MM.1S (cell line): ENCODE measurements around the gene PKN1.

ENCODE experiments used
- DNase-seq: peaks from one replicate; pipeline ENCODE4 v3.0.0-alpha.2; 2015
- H2AFZ ChIP-seq: fragments of 300-600 bp; sonication (generic); 2 replicates; pipeline ENCODE4 v1.6.0; 2016; ENCODE audit warnings: antibody characterized with exemption, low read length
- H3F3A ChIP-seq: fragments of 300-600 bp; sonication (generic); 2 replicates; pipeline ENCODE4 v1.6.1; 2016; ENCODE audit warnings: mild to moderate bottlenecking, antibody characterized with exemption, low read length, moderate library complexity, mixed read lengths; ENCODE audit not compliant: insufficient read depth
- H3K27ac ChIP-seq: fragments of 300-600 bp; sonication (generic); 2 replicates; pipeline ENCODE4 v1.5.1; 2016; ENCODE audit warnings: mild to moderate bottlenecking, low read length
- H3K27me3 ChIP-seq: fragments of 300-600 bp; sonication (generic); replicated peaks from 2 replicates; pipeline ENCODE4 v1.6.0; 2016; ENCODE audit warnings: low read length; ENCODE audit not compliant: insufficient read depth
- H3K36me3 ChIP-seq: fragments of 300-600 bp; sonication (generic); replicated peaks from 2 replicates; pipeline ENCODE4 v1.6.1; 2016; ENCODE audit warnings: mild to moderate bottlenecking, low read length, mixed read lengths; ENCODE audit not compliant: insufficient read depth
- H3K4me1 ChIP-seq: fragments of 300-600 bp; sonication (generic); 2 replicates; pipeline ENCODE4 v1.6.1; 2016; ENCODE audit warnings: low read length, mixed read lengths
- H3K4me2 ChIP-seq: fragments of 300-600 bp; sonication (generic); 2 replicates; pipeline ENCODE4 v1.6.0; 2016; ENCODE audit warnings: low read depth, low read length
- H3K4me3 ChIP-seq: fragments of 300-600 bp; sonication (generic); 2 replicates; pipeline ENCODE4 v1.5.1; 2016; ENCODE audit warnings: low read length, mixed read lengths
- H3K79me2 ChIP-seq: fragments of 300-600 bp; sonication (generic); 2 replicates; pipeline ENCODE4 v1.6.1; 2016; ENCODE audit warnings: mixed run types, low read length, mixed read lengths
- H3K9ac ChIP-seq: fragments of 300-600 bp; sonication (generic); 2 replicates; pipeline ENCODE4 v1.6.1; 2016; ENCODE audit warnings: low read length, mixed read lengths
- H3K9me2 ChIP-seq: fragments of 300-600 bp; sonication (generic); replicated peaks from 2 replicates; pipeline ENCODE4 v1.6.1; 2016; ENCODE audit warnings: mild to moderate bottlenecking, low read length, mixed read lengths; ENCODE audit not compliant: insufficient read depth
- H3K9me3 ChIP-seq: fragments of 300-600 bp; sonication (generic); replicated peaks from 2 replicates; pipeline ENCODE4 v1.6.1; 2016; ENCODE audit warnings: mild to moderate bottlenecking, low read length, mixed read lengths; ENCODE audit not compliant: insufficient read depth
- H4K20me1 ChIP-seq: fragments of 300-600 bp; sonication (generic); 2 replicates; pipeline ENCODE4 v1.6.1; 2016; ENCODE audit warnings: mild to moderate bottlenecking, low read length, moderate library complexity, mixed read lengths; ENCODE audit not compliant: insufficient read depth
- CTCF ChIP-seq: fragments of 300-600 bp; sonication (generic); IDR thresholded peaks from 2 replicates; pipeline ENCODE4 v1.5.1; 2016; ENCODE audit warnings: antibody characterized with exemption, low read length, mixed read lengths
- EZH2 ChIP-seq: fragments of 300-600 bp; sonication (generic); optimal IDR thresholded peaks from 2 replicates; pipeline ENCODE3; 2017; ENCODE audit warnings: low read depth, mild to moderate bottlenecking, antibody characterized with exemption, low read length, mixed read lengths
- EZH2phosphoT487 ChIP-seq: fragments of 300-600 bp; sonication (generic); IDR thresholded peaks from 2 replicates; pipeline ENCODE4 v1.6.1; 2018; ENCODE audit warnings: antibody characterized with exemption, low read length

PKN1 gene

GRCh38 chr19:14409146-14410023 is 23.7 kb upstream of the PKN1 start:
- H3K4me1 ChIP-seq: no peaks in the 10 kb centered on the region; the same call in 1 of the 2 replicates
- peaks cover 44% of the 10 kb centered on the region for H3K79me2 ChIP-seq
- H3K9ac ChIP-seq: no peak overlapping the region
- H4K20me1 ChIP-seq: peaks cover 48% of the 10 kb centered on the region
- H3K27me3 ChIP-seq: no peaks in the 10 kb centered on the region
- no peak overlapping the region for H2AFZ ChIP-seq
- TF ChIP-seq EZH2 (no peak), EZH2phosphoT487 (no peak), CTCF (no peak)
- no peaks in the 10 kb centered on the region for H3K9me2 ChIP-seq
- peaks cover 30% of the 10 kb centered on the region for H3K36me3 ChIP-seq
- peaks cover 32% of the 10 kb centered on the region for H3F3A ChIP-seq
- no peak overlapping the region for H3K4me3 ChIP-seq
- no peaks in the 10 kb centered on the region for H3K9me3 ChIP-seq
- no peak overlapping the region for H3K27ac ChIP-seq
- DNase-seq: no peak
- no peak overlapping the region for H3K4me2 ChIP-seq

GRCh38 chr19:14410091-14411051 is 22.7 kb upstream of the PKN1 start:
- no peaks in the 10 kb centered on the region for H3K9me3 ChIP-seq
- TF ChIP-seq CTCF: no peak
- no peak for TF ChIP-seq EZH2
- no peak for TF ChIP-seq EZH2phosphoT487
- no peak overlapping the region for H3K4me2 ChIP-seq
- H3F3A ChIP-seq: peaks cover 32% of the 10 kb centered on the region
- no peak overlapping the region for H3K9ac ChIP-seq
- DNase-seq: no peak
- H3K4me3 ChIP-seq: no peak overlapping the region
- peaks cover 30% of the 10 kb centered on the region for H3K36me3 ChIP-seq
- no peaks in the 10 kb centered on the region; the same call in 1 of the 2 replicates for H3K4me1 ChIP-seq
- H3K9me2 ChIP-seq: no peaks in the 10 kb centered on the region
- H4K20me1 ChIP-seq: peaks cover 58% of the 10 kb centered on the region
- H2AFZ ChIP-seq: no peak overlapping the region
- no peak overlapping the region for H3K27ac ChIP-seq
- H3K27me3 ChIP-seq: no peaks in the 10 kb centered on the region
- H3K79me2 ChIP-seq: peaks cover 54% of the 10 kb centered on the region

GRCh38 chr19:14411161-14411937 is 21.8 kb upstream of the PKN1 start:
- no peaks in the 10 kb centered on the region for H3K27me3 ChIP-seq
- no peak overlapping the region for H2AFZ ChIP-seq
- H3K27ac ChIP-seq: no peak overlapping the region
- peaks cover 64% of the 10 kb centered on the region for H3K79me2 ChIP-seq
- no peak for DNase-seq
- H3K9me3 ChIP-seq: no peaks in the 10 kb centered on the region
- H3K9me2 ChIP-seq: no peaks in the 10 kb centered on the region
- peaks cover 4% of the 10 kb centered on the region; the same call in 1 of the 2 replicates for H3K4me1 ChIP-seq
- no peak overlapping the region for H3K9ac ChIP-seq
- no peak overlapping the region for H3K4me2 ChIP-seq
- H3F3A ChIP-seq: peaks cover 31% of the 10 kb centered on the region
- TF ChIP-seq CTCF (no peak), EZH2phosphoT487 (no peak), EZH2 (no peak)
- H3K4me3 ChIP-seq: no peak overlapping the region
- H3K36me3 ChIP-seq: peaks cover 34% of the 10 kb centered on the region
- H4K20me1 ChIP-seq: peaks cover 68% of the 10 kb centered on the region
